Right ventricle myocardium inferior (tissue), 1 donor: ENCODE results near the gene PLXNA2. TPM values are rescaled to one million over a fixed set of nuclear protein-coding genes. Genes with fewer than 3 reads are reported as not detected.

ENCODE experiments used
- ATAC-seq: fragments of 200-7000 bp; cut with Tn5 transposase; one replicate; pipeline ENCODE4 v1.9.1; 2020; ENCODE audit warnings: mild to moderate bottlenecking, moderate library complexity
- DNase-seq: peaks from one replicate; pipeline ENCODE4 v3.0.0; 2021; ENCODE audit errors: missing footprints
- intact Hi-C: fragments of 100-400 bp; cut with DNase I; formaldehyde crosslinking; loops from one replicate; pipeline ENCODE4 v1.11.0; 2022
- total RNA-seq: library from RNA; stranded (reverse); fragmentation: NEBNext Ultra II Directional; extraction: Animal tissue kit (Norgen Biotek cat#: 25700); gene quantifications from one replicate; pipeline ENCODE4 v1.2.1, GENCODE V29; 2021
- donor health status: DM: no; HTN: yes; CAD: no; lungs with severe emphysema.

Gene PLXNA2
- total RNA-seq, 1 donor from 2014 or later = 15.3 TPM

DNA sequence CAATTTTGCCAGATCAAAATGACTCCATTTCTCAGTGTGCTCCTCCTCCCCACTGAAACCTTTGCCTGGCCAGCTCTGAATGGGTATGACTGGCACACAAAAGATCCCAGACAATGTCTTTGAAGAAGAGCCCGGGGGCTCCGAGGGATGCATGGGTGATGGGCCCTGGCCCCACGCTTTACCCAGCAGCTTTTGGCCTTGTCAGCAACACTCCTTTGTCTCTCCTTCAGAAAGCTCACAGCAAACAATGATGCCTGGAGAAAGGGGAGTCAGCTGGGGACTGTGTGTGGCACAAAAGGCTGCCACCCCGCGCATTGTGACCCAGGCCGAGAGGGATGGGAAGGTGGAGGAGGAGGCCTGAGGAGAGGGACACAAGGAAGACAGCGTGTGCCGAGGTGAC, 45.9 kb downstream of the PLXNA2 start:
- intact Hi-C loops = no loop called here
- DNase-seq = no peak
- ATAC-seq = no peak

DNA sequence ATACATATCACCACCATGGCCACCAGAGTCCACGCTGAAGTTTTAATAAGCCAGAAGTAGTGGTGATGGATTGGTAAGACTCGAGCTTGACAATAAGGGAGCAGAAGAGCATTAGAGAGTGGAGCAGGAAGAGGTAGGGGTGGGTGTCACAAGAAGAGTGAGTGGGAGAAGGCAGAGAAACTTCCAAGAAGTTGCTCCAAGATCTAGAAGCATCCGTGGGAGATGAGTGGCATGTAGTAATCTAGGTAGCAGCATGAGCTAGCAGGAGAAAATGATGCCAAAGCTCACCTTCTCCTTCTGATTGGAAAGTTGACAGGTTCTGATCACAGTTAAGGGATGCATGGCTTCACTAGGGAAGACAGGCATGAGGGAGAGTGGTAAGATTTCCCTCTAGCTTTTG, 49.2 kb downstream of the PLXNA2 start:
- DNase-seq (no peak), ATAC-seq (no peak)
- intact Hi-C loops = no loop called here

DNA sequence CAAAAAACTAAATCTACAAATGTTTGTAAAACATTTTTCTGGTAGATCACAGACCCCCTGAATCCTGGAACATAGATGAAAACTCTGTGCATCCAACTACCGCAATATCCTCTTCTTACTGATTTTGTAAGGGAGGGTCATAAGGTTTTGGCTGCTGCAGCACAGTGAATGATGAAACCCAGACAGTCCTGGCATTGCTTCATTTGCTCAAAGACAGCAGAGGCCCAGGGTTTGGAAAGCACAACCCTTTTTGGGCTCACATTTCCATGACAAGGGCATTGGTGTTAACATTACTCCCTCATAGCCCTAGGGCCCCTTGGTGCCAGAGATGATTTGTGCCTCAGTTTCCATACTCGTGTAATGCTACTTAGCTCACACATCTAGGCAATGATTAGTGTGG, 51.2 kb downstream of the PLXNA2 start:
- intact Hi-C loops = no loop called here
- ATAC-seq (peak; percentile 71), DNase-seq (no peak)

GRCh38 chr1:208190784-208191183, 53.4 kb downstream of the PLXNA2 start:
- ATAC-seq = no peak
- intact Hi-C loops = no loop called here
- DNase-seq = no peak

GRCh38 chr1:208189716-208190115, 54.5 kb downstream of the PLXNA2 start:
- intact Hi-C loops = no loop called here
- no peak for DNase-seq
- no peak for ATAC-seq

DNA sequence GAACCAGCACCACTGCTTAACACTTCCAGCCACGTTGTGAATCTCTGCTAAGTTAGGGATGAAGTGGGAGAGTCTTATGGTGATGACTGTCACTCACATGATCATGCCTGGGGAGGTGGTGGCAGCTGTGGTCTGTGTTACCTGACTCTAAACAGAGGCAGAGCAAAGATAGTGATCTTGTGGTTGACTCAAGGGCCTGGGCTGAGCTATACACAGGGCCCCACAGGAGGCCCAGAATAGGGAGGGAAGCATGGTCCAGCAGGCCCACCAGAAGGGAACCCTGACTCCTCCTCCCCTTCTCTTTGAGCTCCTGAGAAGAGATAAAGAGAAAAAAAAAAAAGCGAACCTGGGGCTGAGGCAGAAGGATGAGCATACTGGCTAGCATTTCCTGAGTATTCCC, 55.0 kb downstream of the PLXNA2 start:
- ATAC-seq = no peak

GRCh38 chr1:208188607-208189006, 55.6 kb downstream of the PLXNA2 start:
- intact Hi-C loops = no loop called here
- no peak for ATAC-seq
- DNase-seq = no peak

More for the DNA sequence above, 55.0 kb downstream of the PLXNA2 start:
- intact Hi-C loops = no loop called here
- no peak for DNase-seq

- intact Hi-C loops = no loop called here
- no peak for DNase-seq
- no peak for ATAC-seq
Measured at GRCh38 chr1:208187499-208188041, 56.6 kb downstream of the PLXNA2 start.

GRCh38 chr1:208185801-208186231, 58.4 kb downstream of the PLXNA2 start:
- DNase-seq (no peak), ATAC-seq (no peak)
- intact Hi-C loops = no loop called here

DNA sequence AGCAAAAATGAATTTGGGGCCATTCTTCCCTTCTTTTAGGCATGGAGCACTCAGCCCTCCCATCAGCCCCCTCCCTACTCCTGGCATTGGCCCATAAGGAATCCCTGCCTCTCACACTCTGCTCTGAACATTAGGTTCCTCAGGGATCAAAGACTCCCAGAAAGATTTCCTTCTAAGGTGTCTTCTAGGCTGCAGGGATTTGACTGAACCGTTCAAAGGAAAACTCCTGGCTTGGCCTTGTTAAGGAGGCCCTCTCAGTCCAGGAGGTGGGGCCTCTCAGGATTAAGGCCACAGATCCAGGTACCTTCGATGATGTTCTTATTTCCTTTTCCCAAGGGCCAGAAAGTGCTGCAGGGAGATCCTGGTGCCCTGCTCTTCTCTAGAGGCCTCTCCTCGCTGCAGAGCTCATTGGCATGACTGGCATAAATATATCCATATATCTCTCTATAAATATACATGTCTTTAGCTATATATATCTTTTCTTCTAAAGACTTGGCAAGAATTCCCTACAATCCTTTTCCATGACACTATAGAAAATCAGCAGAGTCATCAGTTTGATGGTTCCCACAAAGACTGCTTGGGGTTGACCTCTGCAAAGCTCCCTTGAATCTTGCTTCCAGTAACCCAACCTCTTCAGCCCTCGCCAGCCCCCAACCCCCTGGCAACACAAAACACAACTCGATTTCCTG, 59.1 kb downstream of the PLXNA2 start:
- ATAC-seq (no peak), DNase-seq (no peak)
- intact Hi-C loops = no loop called here

DNA sequence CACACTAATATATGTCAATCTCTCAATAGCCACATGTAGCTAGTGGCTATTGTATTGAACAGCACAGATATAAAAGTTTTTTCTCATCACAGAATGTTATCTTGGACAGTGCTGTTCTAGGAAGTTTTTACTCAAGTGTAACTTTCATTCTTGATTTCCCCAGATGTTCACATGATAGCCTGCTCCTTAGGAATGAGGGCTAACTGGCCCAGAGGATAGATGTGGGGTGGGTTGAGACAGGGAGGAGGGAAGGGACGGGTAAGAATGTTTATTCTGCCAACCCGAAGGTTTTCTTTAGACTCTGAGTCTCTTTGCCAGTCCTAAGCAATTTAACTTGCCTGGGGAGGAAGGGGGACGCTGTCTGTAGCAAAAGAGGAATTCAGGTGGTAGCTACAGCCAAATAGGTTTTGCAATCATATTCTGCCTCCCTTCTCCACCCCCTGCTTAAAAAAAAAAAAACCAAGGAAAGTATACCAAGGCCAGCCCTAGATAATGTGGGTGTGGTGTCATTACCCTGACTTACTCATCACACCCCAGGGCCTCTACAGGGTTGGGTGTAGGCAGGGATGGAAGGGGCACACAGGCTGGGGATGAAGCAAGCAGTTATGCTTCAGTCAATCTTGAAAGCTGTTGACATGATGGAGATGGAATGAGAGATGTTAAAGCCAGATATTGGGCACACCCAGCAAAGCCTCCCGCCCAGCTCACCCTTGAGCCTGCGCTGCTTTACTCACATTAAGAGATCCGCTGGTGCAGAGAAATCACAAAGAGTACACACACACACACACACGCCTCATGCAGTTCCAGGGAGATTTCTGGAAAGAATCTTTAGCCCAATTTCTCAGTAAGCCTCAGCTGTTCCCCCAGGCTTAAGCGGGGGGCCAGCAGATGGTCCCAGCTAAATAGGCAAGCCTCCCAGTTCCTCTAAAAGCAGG, 59.9 kb downstream of the PLXNA2 start:
- DNase-seq (no peak), ATAC-seq (peak; percentile 90)
- intact Hi-C loops = no loop called here

DNA sequence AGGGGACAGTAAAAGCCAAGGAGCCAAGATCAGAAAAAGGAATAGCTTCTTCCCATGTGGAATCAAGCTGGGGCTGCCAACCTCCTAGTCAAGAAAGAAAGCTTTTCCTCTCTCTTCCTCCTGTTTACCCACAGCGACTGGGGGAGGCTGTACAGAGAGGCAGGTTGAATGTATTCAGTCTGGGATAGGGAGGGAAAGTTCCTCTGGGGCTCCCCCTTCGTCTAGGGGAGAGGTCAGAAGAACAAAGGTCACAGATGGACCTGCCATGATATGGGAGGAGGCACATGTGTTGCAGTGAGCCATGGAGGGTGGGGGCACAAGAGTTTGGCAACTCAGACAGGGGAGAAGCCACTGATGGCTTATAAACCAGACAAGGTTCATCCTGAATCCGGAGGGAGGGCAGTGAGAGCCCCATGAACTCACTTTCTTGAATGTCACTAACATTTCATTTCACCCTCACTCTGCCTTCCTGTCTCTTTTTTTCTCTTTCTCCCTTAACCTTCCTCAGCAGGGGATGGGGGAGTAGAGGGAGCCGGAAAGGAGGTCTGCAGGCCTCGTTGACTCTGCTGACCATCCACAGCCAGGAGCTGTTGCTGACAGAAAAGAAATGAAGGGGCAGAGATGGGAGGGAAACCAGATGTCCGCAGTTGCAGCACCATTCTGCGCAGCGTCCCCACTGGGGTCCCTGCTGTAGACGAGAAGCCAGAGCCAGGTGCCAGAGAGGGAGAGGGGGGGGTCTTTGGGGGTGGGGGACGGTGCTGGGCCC, 61.1 kb downstream of the PLXNA2 start:
- ATAC-seq = no peak
- DNase-seq = no peak
- intact Hi-C loops = no loop called here

DNA sequence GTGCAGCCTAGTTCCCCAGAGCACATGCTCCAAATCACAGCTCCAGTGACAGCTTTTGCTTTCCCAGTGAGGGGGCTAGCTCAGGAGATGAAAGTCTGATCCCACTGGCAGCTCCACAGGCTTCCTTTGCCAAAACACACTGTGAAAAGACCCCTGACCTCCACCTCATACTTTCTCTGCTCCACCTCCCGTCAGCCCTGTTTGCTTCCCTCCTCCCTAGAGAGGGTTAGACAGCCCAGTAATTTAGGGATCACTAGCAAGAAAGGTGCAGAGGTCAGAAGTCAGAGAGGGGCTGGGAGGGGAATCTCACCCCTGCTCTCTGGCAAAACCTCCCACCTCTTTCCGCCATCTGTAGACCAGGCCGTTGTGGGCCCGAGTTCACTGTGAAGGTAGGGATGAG, 62.8 kb downstream of the PLXNA2 start:
- no peak for DNase-seq
- intact Hi-C loops = no loop called here

GRCh38 chr1:208180421-208180820, 63.8 kb downstream of the PLXNA2 start:
- ATAC-seq (no peak), DNase-seq (no peak)
- intact Hi-C loops = no loop called here

More for the DNA sequence above, 62.8 kb downstream of the PLXNA2 start:
- no peak for ATAC-seq

GRCh38 chr1:208179961-208180409, 64.2 kb downstream of the PLXNA2 start:
- no peak for ATAC-seq
- DNase-seq = no peak
- intact Hi-C loops = no loop called here

- ATAC-seq (no peak), DNase-seq (no peak)
- intact Hi-C loops = no loop called here
Measured at GRCh38 chr1:208179263-208179816, 64.8 kb downstream of the PLXNA2 start.

DNA sequence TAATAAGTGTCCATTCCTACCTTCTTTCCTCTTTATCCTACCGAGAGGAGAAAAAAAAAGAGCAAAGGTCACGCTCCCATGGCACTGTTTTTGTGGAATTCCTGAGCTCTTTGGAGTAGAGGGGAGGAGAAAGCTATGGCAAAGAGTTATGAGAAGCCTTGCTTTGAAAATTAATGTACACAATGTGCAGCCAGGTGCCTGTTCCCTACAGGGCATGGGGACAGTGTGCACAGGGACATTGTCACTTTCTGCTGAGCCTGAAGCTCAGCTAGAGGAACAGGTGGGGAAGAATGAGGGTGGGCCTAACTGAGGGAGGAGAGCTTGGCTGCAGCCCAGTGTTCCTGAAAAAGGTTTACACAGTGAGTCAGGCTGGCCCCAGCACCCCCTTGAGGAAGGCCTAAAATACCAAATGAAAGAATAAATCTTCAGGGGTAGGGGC, 66.1 kb downstream of the PLXNA2 start:
- no peak for DNase-seq
- no peak for ATAC-seq
- intact Hi-C loops = no loop called here

DNA sequence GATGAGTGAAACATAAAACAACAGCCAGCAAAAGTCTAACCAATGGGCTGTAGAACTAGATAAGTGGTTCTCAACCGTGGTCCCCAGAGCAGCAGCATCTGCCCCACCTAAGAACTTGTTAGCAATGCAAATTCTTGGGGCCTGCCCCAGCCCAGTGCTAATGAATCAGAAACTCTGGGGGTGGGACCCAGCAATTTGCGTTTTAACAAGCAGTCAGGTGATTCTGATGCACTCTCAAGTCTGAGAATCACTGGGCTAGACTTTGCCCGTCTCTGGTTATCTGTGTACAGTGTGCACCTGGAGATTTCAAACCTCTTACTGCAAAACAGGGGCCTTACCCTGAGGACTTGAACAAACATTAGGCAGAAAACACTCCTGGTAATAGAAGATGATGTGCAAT, 66.5 kb downstream of the PLXNA2 start:
- intact Hi-C loops = no loop called here
- ATAC-seq = no peak
- DNase-seq = no peak

- intact Hi-C loops = no loop called here
- no peak for ATAC-seq
- no peak for DNase-seq
Measured at GRCh38 chr1:208176649-208177048, 67.5 kb downstream of the PLXNA2 start.
